Endodermal cell (in vitro differentiated cells): ENCODE data around the gene MYF6. TPM values are rescaled to one million over a fixed set of nuclear protein-coding genes. Genes with fewer than 3 reads are reported as not detected.

ENCODE experiments used
- DNase-seq: peaks from one replicate; pipeline ENCODE4 v3.0.0-alpha.2; 2017
- H3K27ac ChIP-seq: 2 replicates; pipeline ENCODE4 v1.5.1; 2013; ENCODE audit warnings: mild to moderate bottlenecking, low read depth, low read length, moderate library complexity
- H3K27me3 ChIP-seq: 2 replicates; pipeline ENCODE4 v1.6.1; 2013; ENCODE audit warnings: mild to moderate bottlenecking, low read length, moderate library complexity; ENCODE audit not compliant: insufficient read depth, control insufficient read depth, poor library complexity, severe bottlenecking
- H3K36me3 ChIP-seq: 2 replicates; pipeline ENCODE4 v1.7.0; 2013; ENCODE audit warnings: mild to moderate bottlenecking, low read length, moderate library complexity; ENCODE audit not compliant: control insufficient read depth, insufficient read depth
- H3K4me1 ChIP-seq: one replicate; pipeline ENCODE4 v1.7.0; 2013; ENCODE audit warnings: low read length; ENCODE audit not compliant: control insufficient read depth, insufficient read depth
- H3K4me3 ChIP-seq: 2 replicates; pipeline ENCODE4 v1.5.1; 2013; ENCODE audit warnings: mild to moderate bottlenecking, low read length, moderate library complexity
- H3K9ac ChIP-seq: 2 replicates; pipeline ENCODE4 v1.6.1; 2013; ENCODE audit warnings: mild to moderate bottlenecking, low read length, moderate library complexity; ENCODE audit not compliant: poor library complexity, severe bottlenecking; ENCODE audit errors: extremely low read depth
- H3K9me3 ChIP-seq: 2 replicates; pipeline ENCODE4 v1.6.1; 2013; ENCODE audit warnings: mild to moderate bottlenecking, low read length, moderate library complexity; ENCODE audit not compliant: control insufficient read depth
- H3K27ac Mint-ChIP-seq: 2 replicates; pipeline ENCODE4 v1.8.0; 2020; ENCODE audit warnings: mixed read lengths
- H3K27me3 Mint-ChIP-seq: 2 replicates; pipeline ENCODE4 v1.8.0; 2021; ENCODE audit warnings: mild to moderate bottlenecking, mixed read lengths; ENCODE audit not compliant: insufficient read depth
- H3K36me3 Mint-ChIP-seq: 2 replicates; pipeline ENCODE4 v1.8.0; 2020; ENCODE audit warnings: low read depth, mixed read lengths
- H3K4me1 Mint-ChIP-seq: 2 replicates; pipeline ENCODE4 v1.8.0; 2020; ENCODE audit warnings: mixed read lengths
- H3K4me3 Mint-ChIP-seq: 2 replicates; pipeline ENCODE4 v1.8.0; 2020; ENCODE audit warnings: mild to moderate bottlenecking, moderate library complexity, mixed read lengths
- H3K9me3 Mint-ChIP-seq: 2 replicates; pipeline ENCODE4 v1.8.0; 2020; ENCODE audit warnings: mild to moderate bottlenecking, mixed read lengths
- CTCF ChIP-seq: fragments of 200-600 bp; sonication (generic); conservative IDR thresholded peaks from 2 replicates; pipeline ENCODE4 v1.5.0; 2021; ENCODE audit warnings: antibody characterized with exemption, mild to moderate bottlenecking
- WGBS, 2 experiments: methylation state at CpG; one replicate each; pipeline versions ENCODE4 v1.1.5 to v1.1.7; 2013; ENCODE audit warnings: missing lambda C conversion rate in 2 of 2, mixed read lengths in 1 of 2; ENCODE audit not compliant: insufficient coverage in 1 of 2, insufficient read length in 1 of 2; 5-methylcytosine and 5-hydroxymethylcytosine counted together
- total RNA-seq, 2 donors: library from RNA; stranded (reverse); fragmentation: NEBNext Ultra II Directional in 1 of 2; extraction: Animal tissue kit (Norgen Biotek cat#: 25700) in 1 of 2; gene quantifications; 2 replicates in 1 of 2; 3 replicates in 1 of 2; pipeline ENCODE4 v1.2.1, GENCODE V29; 2021

The MYF6 gene
- total RNA-seq, 2 donors from 2014 or later = 0.38 TPM; not detected in 1

- H3K4me1 Mint-ChIP-seq = peaks cover 46% of the 10 kb centered on the region
- Histone ChIP-seq H3K9ac (no peak overlapping the region), H3K36me3 (no peaks in the 10 kb centered on the region), H3K4me3 (no peak overlapping the region), H3K4me1 (peaks cover 3% of the 10 kb centered on the region), H3K9me3 (no peaks in the 10 kb centered on the region), H3K27ac (no peak overlapping the region), H3K27me3 (peaks cover 70% of the 10 kb centered on the region)
- H3K36me3 Mint-ChIP-seq = no peaks in the 10 kb centered on the region
- no peak overlapping the region for H3K27ac Mint-ChIP-seq
- peak; percentile 87 for DNase-seq
- peak; percentile 92 for TF ChIP-seq CTCF
- WGBS, 2 experiments = 56 to 61% methylated on average over 7 to 20 of the region's 20 CpGs
- peak overlapping the region; percentile 39 for H3K4me3 Mint-ChIP-seq
- no peaks in the 10 kb centered on the region for H3K9me3 Mint-ChIP-seq
- peaks cover 66% of the 10 kb centered on the region for H3K27me3 Mint-ChIP-seq
Measured at GRCh38 chr12:80709811-80710726, 2.6 kb downstream of the MYF6 start.

GRCh38 chr12:80710727-80711449 lies 3.5 kb downstream of the MYF6 start:
- no peak for TF ChIP-seq CTCF
- no peaks in the 10 kb centered on the region for H3K9me3 ChIP-seq
- no peak overlapping the region for H3K9ac ChIP-seq
- H3K4me3 ChIP-seq = no peak overlapping the region
- H3K27me3 ChIP-seq = peaks cover 68% of the 10 kb centered on the region
- peak overlapping the region; percentile 39 for H3K4me3 Mint-ChIP-seq
- H3K27me3 Mint-ChIP-seq = peaks cover 62% of the 10 kb centered on the region
- no peak overlapping the region for H3K27ac ChIP-seq
- DNase-seq = no peak
- 95 to 100% methylated on average over 1 of the region's 1 CpG for WGBS, 2 experiments
- peaks cover 54% of the 10 kb centered on the region for H3K4me1 Mint-ChIP-seq
- no peaks in the 10 kb centered on the region for H3K36me3 Mint-ChIP-seq
- H3K27ac Mint-ChIP-seq = no peak overlapping the region
- H3K9me3 Mint-ChIP-seq = no peaks in the 10 kb centered on the region
- H3K36me3 ChIP-seq = no peaks in the 10 kb centered on the region
- H3K4me1 ChIP-seq = peaks cover 7% of the 10 kb centered on the region

DNA sequence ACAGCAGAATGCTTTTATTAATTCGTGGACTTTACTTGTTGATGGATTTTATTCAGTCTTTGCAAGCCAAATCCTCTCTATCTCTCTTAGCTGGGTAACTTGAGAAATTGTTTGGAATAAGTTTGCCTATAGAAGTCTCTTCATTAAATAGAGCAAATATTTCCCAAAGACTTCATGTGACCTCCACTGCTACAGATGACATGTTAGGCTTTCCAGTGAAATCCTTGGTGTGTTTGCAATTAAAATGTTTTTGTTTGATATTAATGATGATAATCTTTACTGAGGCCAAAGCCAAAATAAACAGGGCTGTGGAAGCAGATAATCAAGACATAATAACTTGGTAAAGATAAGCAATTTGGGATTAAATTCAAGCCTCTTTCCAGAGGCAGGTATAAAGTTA lies 4.4 kb downstream of the MYF6 start:
- TF ChIP-seq CTCF = no peak
- Mint-ChIP-seq H3K9me3 (no peaks in the 10 kb centered on the region), H3K27me3 (peaks cover 62% of the 10 kb centered on the region), H3K4me1 (peaks cover 61% of the 10 kb centered on the region), H3K27ac (no peak overlapping the region), H3K4me3 (no peak overlapping the region), H3K36me3 (no peaks in the 10 kb centered on the region)
- Histone ChIP-seq H3K36me3 (no peaks in the 10 kb centered on the region), H3K9ac (no peak overlapping the region), H3K27ac (no peak overlapping the region), H3K27me3 (peaks cover 58% of the 10 kb centered on the region), H3K4me3 (no peak overlapping the region), H3K4me1 (peaks cover 9% of the 10 kb centered on the region), H3K9me3 (no peaks in the 10 kb centered on the region)
- no peak for DNase-seq
- 75% methylated on average over 1 of the region's 1 CpG; no CpG with 5 or more reads in 1 of the 2 experiments for WGBS, 2 experiments
